K562 (cell line): Measurements from ENCODE around the gene CUL4B. TPM values are rescaled to one million over a fixed set of nuclear protein-coding genes. Genes with fewer than 3 reads are reported as not detected.
A peak's percentile ranks its signal among the peaks of the same experiment; 100 is the strongest.

ENCODE experiments used
- ATF1 ChIP-seq, 2 experiments: fragments of 450-650 bp in 1 of 2; IDR thresholded peaks; 2 replicates each; pipeline ENCODE4 v1.6.1; 2016; ENCODE audit warnings: missing compliant biosample characterization in 1 of 2, missing genetic modification characterization in 1 of 2
- BRD4 ChIP-seq: fragments of 200-600 bp; sonication (generic); IDR thresholded peaks from 2 replicates; pipeline ENCODE4 v1.6.1; 2017; ENCODE audit warnings: inconsistent platforms
- KDM1A ChIP-seq, 2 experiments: fragments of 450-650 bp; IDR thresholded peaks; 2 replicates each; pipeline ENCODE4 v1.6.1; 2016; ENCODE audit warnings: mild to moderate bottlenecking in 2 of 2
- NELFE ChIP-seq: IDR thresholded peaks from 2 replicates; pipeline ENCODE4 v1.6.1; 2011; ENCODE audit warnings: mild to moderate bottlenecking; ENCODE audit not compliant: insufficient read depth, insufficient read length
- NFRKB ChIP-seq: fragments of 450-650 bp; IDR thresholded peaks from 2 replicates; pipeline ENCODE4 v1.6.1; 2016; ENCODE audit warnings: low read depth
- NR1H2 ChIP-seq: sonication (generic); formaldehyde crosslinking; IDR thresholded peaks from 2 replicates; pipeline ENCODE4 v1.4.0; 2020; ENCODE audit warnings: mild to moderate bottlenecking, missing genetic modification reagents
- POLR2AphosphoS5 ChIP-seq: IDR thresholded peaks from 2 replicates; pipeline ENCODE4 v1.6.1; 2011; ENCODE audit warnings: mild to moderate bottlenecking, low read depth, low read length, moderate library complexity; ENCODE audit not compliant: control insufficient read depth, insufficient read depth
- RBM22 ChIP-seq: fragments of 200-400 bp; formaldehyde crosslinking; IDR thresholded peaks from 2 replicates; pipeline ENCODE4 v1.6.1; 2018; ENCODE audit warnings: low read length, low read depth; ENCODE audit not compliant: poor library complexity, severe bottlenecking
- SPI1 ChIP-seq: IDR thresholded peaks from 2 replicates; pipeline ENCODE4 v1.6.1; 2011; ENCODE audit warnings: low read depth, low read length, control low read depth, borderline replicate concordance
- ZNF589 ChIP-seq: fragments of 200-800 bp; sonication (Bioruptor generic); IDR thresholded peaks from 2 replicates; pipeline ENCODE4 v1.6.1; 2016; ENCODE audit warnings: low read depth, missing genetic modification characterization, missing compliant biosample characterization
- ZNF644 ChIP-seq: fragments of 200-800 bp; sonication (Bioruptor generic); IDR thresholded peaks from 2 replicates; pipeline ENCODE4 v1.6.1; 2016; ENCODE audit warnings: low read depth, missing genetic modification characterization, missing compliant biosample characterization
- polyA plus RNA-seq, 8 experiments: library from polyadenylated mRNA; depleted of rRNA in 4 of 8; stranded (reverse) in 5 of 8; unstranded in 3 of 8; fragments of >200 nt; fragmentation: Nextera tagmentation in 2 of 8; fragmentation: Illumina TruSeq in 1 of 8; extraction: Ambion mirVana in 2 of 8; extraction: Trizol in 1 of 8; gene quantifications; 2 replicates each; pipeline versions ENCODE4 v1.2.1 to v1.2.3, GENCODE V29; 2011 to 2014; ENCODE audit warnings: inconsistent platforms in 1 of 8, missing spikeins in 1 of 8
- total RNA-seq, 7 experiments: library from RNA; depleted of rRNA in 6 of 7; stranded (reverse); fragments of >200 nt in 6 of 7; fragmentation: Illumina TruSeq in 2 of 7; extraction: Trizol in 2 of 7; gene quantifications; 2 replicates each; pipeline versions ENCODE4 v1.2.1 to v1.2.3, GENCODE V29; 2011 to 2021; ENCODE audit warnings: low replicate concordance in 1 of 7
- TF ChIP-seq, protein P1 (sequence below): fragments of 250-450 bp; sonication (Bioruptor Pico); IDR thresholded peaks from 2 replicates; pipeline ENCODE4 v1.4.0; 2020; ENCODE audit warnings: borderline replicate concordance
- TF ChIP-seq, protein P2 (sequence below): sonication (generic); formaldehyde crosslinking; IDR thresholded peaks from 2 replicates; pipeline ENCODE4 v1.8.0; 2023; ENCODE audit warnings: mild to moderate bottlenecking, missing genetic modification reagents
- TF ChIP-seq, protein P3 (sequence below): fragments of 250-450 bp; sonication (Bioruptor Pico); IDR thresholded peaks from 2 replicates; pipeline ENCODE4 v1.5.0; 2021
- TF ChIP-seq, protein P4 (sequence below): fragments of 450-650 bp; IDR thresholded peaks from 2 replicates; pipeline ENCODE4 v1.6.1; 2016; ENCODE audit warnings: antibody characterized with exemption
- TF ChIP-seq, protein P5 (sequence below): fragments of 200-800 bp; sonication (Bioruptor generic); IDR thresholded peaks from 2 replicates; pipeline ENCODE4 v1.6.1; 2016; ENCODE audit warnings: missing genetic modification characterization, missing compliant biosample characterization

CUL4B gene
- total and polyA plus RNA-seq, 9 of the 15 experiments (the other 6 are each of a cell fraction or from before 2014, with no cell fraction given): 15.0 to 41.7 (median 37.5) TPM

DNA sequence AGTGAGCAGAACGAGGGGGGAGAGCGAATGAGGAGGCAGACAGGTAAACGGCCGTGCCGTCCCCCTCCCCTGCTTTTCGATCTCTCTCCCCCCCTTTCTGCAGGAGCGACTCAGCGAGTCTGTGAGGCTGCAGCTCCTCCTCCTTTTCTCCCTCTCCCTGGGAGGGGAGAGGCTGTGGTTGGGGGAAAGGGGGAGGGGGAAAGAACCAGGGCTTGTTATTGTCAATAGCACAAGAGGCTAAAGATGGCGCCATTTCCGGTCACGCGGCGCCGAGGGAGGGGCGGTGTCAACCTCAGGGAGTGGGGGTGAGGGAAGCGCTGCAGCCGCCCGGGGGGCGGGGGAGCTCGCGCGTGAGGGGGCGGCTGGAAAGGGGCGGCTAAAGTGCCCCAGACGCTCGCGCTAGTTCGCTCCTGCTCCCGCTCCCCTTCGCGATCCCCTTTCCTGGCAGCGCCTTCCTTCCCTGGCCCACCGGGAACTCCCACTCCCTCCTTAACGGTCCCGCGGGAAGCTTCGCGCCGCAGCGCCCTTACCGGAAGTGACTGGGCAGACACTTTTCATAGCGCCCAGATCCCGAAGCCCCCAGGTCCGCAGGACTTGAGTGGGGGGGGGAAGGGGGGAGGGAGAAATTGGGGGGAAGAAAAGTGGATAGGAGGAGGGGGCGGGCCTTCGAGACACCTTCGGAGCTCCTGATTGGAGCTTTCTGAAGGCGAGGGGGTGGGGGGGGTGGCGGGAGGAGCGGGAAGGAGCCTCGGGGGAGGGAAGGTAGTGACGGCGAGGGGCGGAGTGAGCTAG, at the start of gene CUL4B (continued):
- TF ChIP-seq, protein P1, sequence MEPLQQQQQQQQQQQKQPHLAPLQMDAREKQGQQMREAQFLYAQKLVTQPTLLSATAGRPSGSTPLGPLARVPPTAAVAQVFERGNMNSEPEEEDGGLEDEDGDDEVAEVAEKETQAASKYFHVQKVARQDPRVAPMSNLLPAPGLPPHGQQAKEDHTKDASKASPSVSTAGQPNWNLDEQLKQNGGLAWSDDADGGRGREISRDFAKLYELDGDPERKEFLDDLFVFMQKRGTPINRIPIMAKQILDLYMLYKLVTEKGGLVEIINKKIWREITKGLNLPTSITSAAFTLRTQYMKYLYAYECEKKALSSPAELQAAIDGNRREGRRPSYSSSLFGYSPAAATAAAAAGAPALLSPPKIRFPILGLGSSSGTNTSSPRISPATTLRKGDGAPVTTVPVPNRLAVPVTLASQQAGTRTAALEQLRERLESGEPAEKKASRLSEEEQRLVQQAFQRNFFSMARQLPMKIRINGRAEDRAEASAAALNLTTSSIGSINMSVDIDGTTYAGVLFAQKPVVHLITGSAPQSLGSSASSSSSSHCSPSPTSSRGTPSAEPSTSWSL (CRISPR knock-in tag): no peak
- TF ChIP-seq, protein P2, sequence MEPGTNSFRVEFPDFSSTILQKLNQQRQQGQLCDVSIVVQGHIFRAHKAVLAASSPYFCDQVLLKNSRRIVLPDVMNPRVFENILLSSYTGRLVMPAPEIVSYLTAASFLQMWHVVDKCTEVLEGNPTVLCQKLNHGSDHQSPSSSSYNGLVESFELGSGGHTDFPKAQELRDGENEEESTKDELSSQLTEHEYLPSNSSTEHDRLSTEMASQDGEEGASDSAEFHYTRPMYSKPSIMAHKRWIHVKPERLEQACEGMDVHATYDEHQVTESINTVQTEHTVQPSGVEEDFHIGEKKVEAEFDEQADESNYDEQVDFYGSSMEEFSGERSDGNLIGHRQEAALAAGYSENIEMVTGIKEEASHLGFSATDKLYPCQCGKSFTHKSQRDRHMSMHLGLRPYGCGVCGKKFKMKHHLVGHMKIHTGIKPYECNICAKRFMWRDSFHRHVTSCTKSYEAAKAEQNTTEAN (CRISPR knock-in tag): no peak
- TF ChIP-seq ZNF589 (CRISPR knock-in tag) (0 out of 2 replicates have a peak, but pooled peaks have one; percentile 40), KDM1A (IDR thresholded peaks at IDR 0.05) (peak in 1 of 2 experiments; percentile 32; a peak in 1 of 4 replicates), SPI1 (no peak), NELFE (no peak), ZNF644 (tag) (no peak), ATF1 (CRISPR knock-in tag; IDR thresholded peaks at IDR 0.05) (no peak), ATF1 (tag; IDR thresholded peaks at IDR 0.05) (peak; percentile 33; the same call in 1 of the 2 replicates), NR1H2 (CRISPR knock-in tag) (no peak), RBM22 (peak; percentile 97), BRD4 (peak; percentile 30; the same call in 1 of the 2 replicates), POLR2AphosphoS5 (peak; percentile 63), NFRKB (0 out of 2 replicates have a peak, but pooled peaks have one; percentile 74)
- TF ChIP-seq, protein P3, sequence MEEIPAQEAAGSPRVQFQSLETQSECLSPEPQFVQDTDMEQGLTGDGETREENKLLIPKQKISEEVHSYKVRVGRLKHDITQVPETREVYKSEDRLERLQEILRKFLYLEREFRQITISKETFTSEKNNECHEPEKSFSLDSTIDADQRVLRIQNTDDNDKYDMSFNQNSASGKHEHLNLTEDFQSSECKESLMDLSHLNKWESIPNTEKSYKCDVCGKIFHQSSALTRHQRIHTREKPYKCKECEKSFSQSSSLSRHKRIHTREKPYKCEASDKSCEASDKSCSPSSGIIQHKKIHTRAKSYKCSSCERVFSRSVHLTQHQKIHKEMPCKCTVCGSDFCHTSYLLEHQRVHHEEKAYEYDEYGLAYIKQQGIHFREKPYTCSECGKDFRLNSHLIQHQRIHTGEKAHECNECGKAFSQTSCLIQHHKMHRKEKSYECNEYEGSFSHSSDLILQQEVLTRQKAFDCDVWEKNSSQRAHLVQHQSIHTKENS (CRISPR knock-in tag): no peak
- TF ChIP-seq, protein P4, sequence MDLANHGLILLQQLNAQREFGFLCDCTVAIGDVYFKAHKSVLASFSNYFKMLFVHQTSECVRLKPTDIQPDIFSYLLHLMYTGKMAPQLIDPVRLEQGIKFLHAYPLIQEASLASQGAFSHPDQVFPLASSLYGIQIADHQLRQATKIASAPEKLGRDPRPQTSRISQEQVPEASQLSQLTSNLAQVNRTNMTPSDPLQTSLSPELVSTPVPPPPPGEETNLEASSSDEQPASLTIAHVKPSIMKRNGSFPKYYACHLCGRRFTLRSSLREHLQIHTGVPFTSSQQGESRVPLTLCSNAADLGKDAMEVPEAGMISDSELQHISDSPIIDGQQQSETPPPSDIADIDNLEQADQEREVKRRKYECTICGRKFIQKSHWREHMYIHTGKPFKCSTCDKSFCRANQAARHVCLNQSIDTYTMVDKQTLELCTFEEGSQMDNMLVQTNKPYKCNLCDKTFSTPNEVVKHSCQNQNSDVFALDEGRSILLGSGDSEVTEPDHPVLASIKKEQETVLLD: no peak
- TF ChIP-seq, protein P5, sequence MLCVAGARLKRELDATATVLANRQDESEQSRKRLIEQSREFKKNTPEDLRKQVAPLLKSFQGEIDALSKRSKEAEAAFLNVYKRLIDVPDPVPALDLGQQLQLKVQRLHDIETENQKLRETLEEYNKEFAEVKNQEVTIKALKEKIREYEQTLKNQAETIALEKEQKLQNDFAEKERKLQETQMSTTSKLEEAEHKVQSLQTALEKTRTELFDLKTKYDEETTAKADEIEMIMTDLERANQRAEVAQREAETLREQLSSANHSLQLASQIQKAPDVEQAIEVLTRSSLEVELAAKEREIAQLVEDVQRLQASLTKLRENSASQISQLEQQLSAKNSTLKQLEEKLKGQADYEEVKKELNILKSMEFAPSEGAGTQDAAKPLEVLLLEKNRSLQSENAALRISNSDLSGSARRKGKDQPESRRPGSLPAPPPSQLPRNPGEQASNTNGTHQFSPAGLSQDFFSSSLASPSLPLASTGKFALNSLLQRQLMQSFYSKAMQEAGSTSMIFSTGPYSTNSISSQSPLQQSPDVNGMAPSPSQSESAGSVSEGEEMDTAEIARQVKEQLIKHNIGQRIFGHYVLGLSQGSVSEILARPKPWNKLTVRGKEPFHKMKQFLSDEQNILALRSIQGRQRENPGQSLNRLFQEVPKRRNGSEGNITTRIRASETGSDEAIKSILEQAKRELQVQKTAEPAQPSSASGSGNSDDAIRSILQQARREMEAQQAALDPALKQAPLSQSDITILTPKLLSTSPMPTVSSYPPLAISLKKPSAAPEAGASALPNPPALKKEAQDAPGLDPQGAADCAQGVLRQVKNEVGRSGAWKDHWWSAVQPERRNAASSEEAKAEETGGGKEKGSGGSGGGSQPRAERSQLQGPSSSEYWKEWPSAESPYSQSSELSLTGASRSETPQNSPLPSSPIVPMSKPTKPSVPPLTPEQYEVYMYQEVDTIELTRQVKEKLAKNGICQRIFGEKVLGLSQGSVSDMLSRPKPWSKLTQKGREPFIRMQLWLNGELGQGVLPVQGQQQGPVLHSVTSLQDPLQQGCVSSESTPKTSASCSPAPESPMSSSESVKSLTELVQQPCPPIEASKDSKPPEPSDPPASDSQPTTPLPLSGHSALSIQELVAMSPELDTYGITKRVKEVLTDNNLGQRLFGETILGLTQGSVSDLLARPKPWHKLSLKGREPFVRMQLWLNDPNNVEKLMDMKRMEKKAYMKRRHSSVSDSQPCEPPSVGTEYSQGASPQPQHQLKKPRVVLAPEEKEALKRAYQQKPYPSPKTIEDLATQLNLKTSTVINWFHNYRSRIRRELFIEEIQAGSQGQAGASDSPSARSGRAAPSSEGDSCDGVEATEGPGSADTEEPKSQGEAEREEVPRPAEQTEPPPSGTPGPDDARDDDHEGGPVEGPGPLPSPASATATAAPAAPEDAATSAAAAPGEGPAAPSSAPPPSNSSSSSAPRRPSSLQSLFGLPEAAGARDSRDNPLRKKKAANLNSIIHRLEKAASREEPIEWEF (CRISPR knock-in tag): no peak
